ENCODE data around the gene OSBPL3. TPM values are rescaled to one million over a fixed set of nuclear protein-coding genes. Genes with fewer than 3 reads are reported as not detected.

OSBPL3 gene
- total and polyA plus RNA-seq, 2 donors from 2014 or later: 8.6 to 40.5 TPM

DNA sequence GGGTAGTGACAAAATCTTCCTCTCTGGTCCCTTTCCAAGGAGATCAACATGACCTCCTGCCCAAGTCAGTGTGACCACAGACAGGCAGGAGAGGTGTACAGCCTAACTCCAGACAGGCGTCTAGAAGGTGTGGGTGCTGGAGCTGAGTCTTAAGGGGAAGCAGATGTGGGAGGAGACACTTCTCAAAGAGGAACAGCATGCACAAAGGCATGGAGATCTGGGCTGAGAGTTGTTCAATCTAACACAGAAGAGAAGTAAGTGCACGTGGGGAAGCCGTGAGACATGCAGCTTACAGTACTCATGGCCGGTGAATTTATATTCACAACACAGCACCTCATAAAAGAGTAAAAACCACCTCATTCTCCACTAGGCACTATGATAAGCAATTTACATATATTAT lies 198.9 kb downstream of the OSBPL3 start:
- DNase-seq: no peak
- H3K27ac ChIP-seq (ENCODE audit: low read depth in 2 of 2, low read length in 2 of 2): no peak overlapping the region
- H3K4me3 ChIP-seq (ENCODE audit: low read length in 3 of 3): no peak overlapping the region
- no peaks in the 10 kb centered on the region for H3K27me3 ChIP-seq (ENCODE audit: control insufficient read depth, insufficient read depth, low read length)
- H3K36me3 ChIP-seq (ENCODE audit: control insufficient read depth in 2 of 3, insufficient read depth in 3 of 3, low read length in 3 of 3): no peaks in the 10 kb centered on the region
- TF ChIP-seq CTCF (IDR thresholded peaks at IDR 0.05; ENCODE audit: borderline replicate concordance, extremely low read depth, insufficient read depth): no peak
- FAIRE-seq: no peak
- H3K9me3 ChIP-seq (ENCODE audit: control insufficient read depth in 2 of 3, insufficient read depth in 1 of 3, low read length in 3 of 3): no peaks in the 10 kb centered on the region
- no peak overlapping the region for H3K9ac ChIP-seq (ENCODE audit: low read length in 3 of 3)
- no peaks in the 10 kb centered on the region for H3K4me1 ChIP-seq (ENCODE audit: control insufficient read depth in 2 of 3, insufficient read depth in 2 of 3, low read depth in 1 of 3, low read length in 3 of 3)
- intact Hi-C loops (cut with DNase I): no loop called here

DNA sequence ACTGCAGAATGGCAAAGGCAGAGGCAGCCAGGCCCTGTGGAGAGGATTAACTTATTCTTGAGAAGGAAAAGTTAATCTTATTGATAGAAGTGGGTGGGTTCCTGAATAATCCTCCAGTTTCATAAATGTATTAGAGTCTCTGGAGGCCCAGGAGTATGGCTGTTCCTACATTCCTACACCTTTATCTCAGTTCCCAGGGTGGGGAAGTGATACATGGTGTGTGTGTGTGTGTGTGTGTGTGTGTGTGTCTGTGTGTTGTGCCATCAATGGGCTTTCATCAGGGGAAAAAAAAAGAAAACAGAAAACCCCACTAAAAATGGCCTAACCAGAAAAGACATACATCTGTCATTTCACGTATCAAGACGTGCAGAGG lies 200.7 kb downstream of the OSBPL3 start:
- no peaks in the 10 kb centered on the region for H3K4me1 ChIP-seq (ENCODE audit: control insufficient read depth in 2 of 3, insufficient read depth in 2 of 3, low read depth in 1 of 3, low read length in 3 of 3)
- intact Hi-C loops (cut with DNase I): no loop called here
- no peak overlapping the region for H3K9ac ChIP-seq (ENCODE audit: low read length in 3 of 3)
- no peak for TF ChIP-seq CTCF (IDR thresholded peaks at IDR 0.05; ENCODE audit: borderline replicate concordance, extremely low read depth, insufficient read depth)
- H3K27ac ChIP-seq (ENCODE audit: low read depth in 2 of 2, low read length in 2 of 2): no peak overlapping the region
- H3K9me3 ChIP-seq (ENCODE audit: control insufficient read depth in 2 of 3, insufficient read depth in 1 of 3, low read length in 3 of 3): no peaks in the 10 kb centered on the region
- FAIRE-seq (no peak), DNase-seq (no peak)
- H3K36me3 ChIP-seq (ENCODE audit: control insufficient read depth in 2 of 3, insufficient read depth in 3 of 3, low read length in 3 of 3): no peaks in the 10 kb centered on the region
- H3K27me3 ChIP-seq (ENCODE audit: control insufficient read depth, insufficient read depth, low read length): no peaks in the 10 kb centered on the region
- H3K4me3 ChIP-seq (ENCODE audit: low read length in 3 of 3): no peak overlapping the region

DNA sequence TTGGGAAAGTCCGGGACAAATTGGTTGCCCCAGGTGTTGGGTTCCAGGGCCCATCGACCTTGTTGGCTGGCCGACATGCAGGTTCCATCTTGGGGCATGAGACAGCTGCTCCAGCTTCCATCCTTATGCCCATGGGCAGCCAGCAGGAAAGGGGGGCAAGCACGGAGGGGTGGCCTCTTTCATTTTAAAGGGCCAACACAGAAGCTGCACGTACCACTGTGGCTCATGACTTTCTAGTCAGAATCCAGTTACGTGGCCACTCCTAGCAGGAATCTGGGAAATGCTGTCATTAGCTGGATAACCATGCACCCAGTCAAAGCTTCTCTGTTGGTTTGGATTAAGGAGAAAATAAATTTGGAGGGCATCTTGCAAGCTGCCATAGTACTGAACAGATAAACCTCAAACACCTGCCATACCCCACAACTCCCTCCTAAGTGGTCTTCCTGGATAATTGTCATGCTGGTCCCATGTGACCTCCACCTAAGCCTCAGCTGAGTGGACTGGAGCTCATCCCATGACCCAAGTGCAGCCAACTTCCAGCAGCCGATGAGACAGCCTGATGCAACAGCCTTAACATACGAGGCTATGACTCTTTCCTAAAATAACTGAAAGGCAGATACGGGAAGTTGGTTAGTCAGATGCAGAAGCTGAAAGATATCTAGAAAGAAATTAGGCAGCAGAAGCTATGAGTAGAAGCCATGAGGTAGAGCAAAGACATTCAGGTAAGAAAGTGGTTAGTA lies 201.3 kb downstream of the OSBPL3 start:
- no peak overlapping the region for H3K4me3 ChIP-seq (ENCODE audit: low read length in 3 of 3)
- TF ChIP-seq CTCF (IDR thresholded peaks at IDR 0.05; ENCODE audit: borderline replicate concordance, extremely low read depth, insufficient read depth): no peak
- no peaks in the 10 kb centered on the region for H3K27me3 ChIP-seq (ENCODE audit: control insufficient read depth, insufficient read depth, low read length)
- H3K27ac ChIP-seq (ENCODE audit: low read depth in 2 of 2, low read length in 2 of 2): no peak overlapping the region
- no peak overlapping the region for H3K9ac ChIP-seq (ENCODE audit: low read length in 3 of 3)
- no peaks in the 10 kb centered on the region for H3K9me3 ChIP-seq (ENCODE audit: control insufficient read depth in 2 of 3, insufficient read depth in 1 of 3, low read length in 3 of 3)
- intact Hi-C loops (cut with DNase I): no loop called here
- FAIRE-seq (no peak), DNase-seq (no peak)
- no peaks in the 10 kb centered on the region for H3K36me3 ChIP-seq (ENCODE audit: control insufficient read depth in 2 of 3, insufficient read depth in 3 of 3, low read length in 3 of 3)
- no peaks in the 10 kb centered on the region for H3K4me1 ChIP-seq (ENCODE audit: control insufficient read depth in 2 of 3, insufficient read depth in 2 of 3, low read depth in 1 of 3, low read length in 3 of 3)

- no peak overlapping the region for H3K4me3 ChIP-seq (ENCODE audit: low read length in 3 of 3)
- DNase-seq (no peak), FAIRE-seq (no peak)
- no peaks in the 10 kb centered on the region for H3K9me3 ChIP-seq (ENCODE audit: control insufficient read depth in 2 of 3, insufficient read depth in 1 of 3, low read length in 3 of 3)
- no peak overlapping the region for H3K27ac ChIP-seq (ENCODE audit: low read depth in 2 of 2, low read length in 2 of 2)
- H3K4me1 ChIP-seq (ENCODE audit: control insufficient read depth in 2 of 3, insufficient read depth in 2 of 3, low read depth in 1 of 3, low read length in 3 of 3): no peaks in the 10 kb centered on the region
- no peaks in the 10 kb centered on the region for H3K27me3 ChIP-seq (ENCODE audit: control insufficient read depth, insufficient read depth, low read length)
- H3K36me3 ChIP-seq (ENCODE audit: control insufficient read depth in 2 of 3, insufficient read depth in 3 of 3, low read length in 3 of 3): no peaks in the 10 kb centered on the region
- no peak overlapping the region for H3K9ac ChIP-seq (ENCODE audit: low read length in 3 of 3)
- intact Hi-C loops (cut with DNase I): no loop called here
- TF ChIP-seq CTCF (IDR thresholded peaks at IDR 0.05; ENCODE audit: borderline replicate concordance, extremely low read depth, insufficient read depth): no peak
Measured at GRCh38 chr7:24777806-24778205, 202.2 kb downstream of the OSBPL3 start.

Data from kidney (tissue), 14 donors.